GM12801 (cell line): Measurements from ENCODE around the gene AADAT.

Experiments
- CTCF ChIP-seq: IDR thresholded peaks from one replicate; pipeline ENCODE4 v1.5.1; 2011; ENCODE audit warnings: control low read depth; ENCODE audit not compliant: insufficient read length; ENCODE audit errors: extremely low read depth

The AADAT gene

GRCh38 chr4:170059421-170059820, 30.3 kb downstream of the AADAT start:
- TF ChIP-seq CTCF, result no peak

DNA sequence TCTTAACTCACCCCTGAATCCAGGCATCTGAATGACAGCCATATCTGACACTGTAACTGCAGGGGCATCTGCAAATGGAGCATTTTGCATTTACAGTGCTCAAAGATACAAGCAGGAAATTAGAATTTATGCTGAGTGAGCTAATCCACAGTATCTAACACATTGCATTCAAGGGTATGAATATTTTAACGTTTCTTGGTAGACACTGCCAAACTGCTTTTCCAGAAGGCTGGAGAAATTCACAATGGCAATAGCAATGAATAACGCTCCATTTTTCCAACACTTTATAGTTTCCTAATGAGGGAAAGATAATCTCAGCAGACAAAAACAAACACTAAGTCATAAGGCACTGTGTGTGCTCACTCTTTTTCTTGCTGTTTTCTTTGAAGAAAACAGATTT, 30.9 kb downstream of the AADAT start:
- TF ChIP-seq CTCF, result no peak

DNA sequence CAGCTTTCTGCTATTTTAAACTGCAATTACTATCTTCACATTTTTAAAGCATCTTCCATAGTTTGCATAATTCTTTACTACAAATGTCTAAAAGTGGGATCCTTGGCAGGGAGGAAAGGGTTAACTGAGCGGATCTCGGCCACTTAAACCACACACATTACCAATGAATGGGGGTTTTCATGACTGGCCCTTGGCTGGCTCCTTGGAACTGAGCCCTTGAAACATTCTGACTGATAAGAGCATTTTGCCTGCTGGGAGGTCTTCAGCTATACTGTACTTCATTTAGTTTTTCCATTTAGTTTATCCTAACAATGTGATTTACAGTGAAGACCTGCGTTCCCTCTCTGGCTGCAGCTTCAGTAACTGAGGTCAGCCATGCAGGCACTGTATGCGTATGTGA, 31.9 kb downstream of the AADAT start:
- no peak for TF ChIP-seq CTCF

- no peak for TF ChIP-seq CTCF
These were observed 36.8 kb downstream of the AADAT start for GRCh38 chr4:170052919-170053318.

DNA sequence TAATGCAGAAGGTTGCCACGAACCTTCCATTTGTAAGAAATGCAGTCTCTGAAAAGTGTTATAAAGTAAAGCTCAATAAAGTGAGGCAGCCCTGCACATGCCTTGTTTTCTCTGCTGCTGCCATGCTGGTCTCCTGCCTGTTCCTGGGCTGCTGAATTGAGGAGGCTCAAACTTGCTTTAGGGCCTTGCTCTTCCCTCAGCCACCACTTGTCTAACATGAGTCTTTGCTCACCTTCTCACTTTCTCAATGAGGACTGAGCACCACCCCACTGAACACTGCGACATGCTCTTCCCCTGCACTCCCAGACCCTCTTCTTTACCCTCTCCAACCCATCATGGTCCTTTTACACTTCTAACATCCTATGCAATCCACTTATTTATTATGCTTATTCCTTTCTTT, 38.4 kb downstream of the AADAT start:
- no peak for TF ChIP-seq CTCF

DNA sequence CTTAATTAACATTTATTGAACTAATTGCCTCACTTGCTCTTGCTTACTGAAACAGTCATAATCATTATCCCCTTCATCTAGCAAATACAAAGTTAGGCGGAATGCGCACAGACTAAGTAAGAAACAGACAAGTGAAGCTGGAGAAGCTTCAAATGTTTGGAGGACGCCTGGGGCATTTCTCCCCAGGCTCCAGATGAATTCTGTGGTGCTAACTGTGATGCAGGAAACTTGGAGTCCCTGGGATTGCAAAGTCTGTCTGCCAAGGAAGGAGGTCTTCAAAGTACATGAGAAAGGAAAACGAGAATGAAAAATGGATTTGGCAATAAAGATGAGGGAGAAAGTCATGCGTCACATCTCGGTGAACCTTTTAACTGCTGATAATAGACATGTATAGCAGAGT, 40.0 kb downstream of the AADAT start:
- TF ChIP-seq CTCF, result no peak

DNA sequence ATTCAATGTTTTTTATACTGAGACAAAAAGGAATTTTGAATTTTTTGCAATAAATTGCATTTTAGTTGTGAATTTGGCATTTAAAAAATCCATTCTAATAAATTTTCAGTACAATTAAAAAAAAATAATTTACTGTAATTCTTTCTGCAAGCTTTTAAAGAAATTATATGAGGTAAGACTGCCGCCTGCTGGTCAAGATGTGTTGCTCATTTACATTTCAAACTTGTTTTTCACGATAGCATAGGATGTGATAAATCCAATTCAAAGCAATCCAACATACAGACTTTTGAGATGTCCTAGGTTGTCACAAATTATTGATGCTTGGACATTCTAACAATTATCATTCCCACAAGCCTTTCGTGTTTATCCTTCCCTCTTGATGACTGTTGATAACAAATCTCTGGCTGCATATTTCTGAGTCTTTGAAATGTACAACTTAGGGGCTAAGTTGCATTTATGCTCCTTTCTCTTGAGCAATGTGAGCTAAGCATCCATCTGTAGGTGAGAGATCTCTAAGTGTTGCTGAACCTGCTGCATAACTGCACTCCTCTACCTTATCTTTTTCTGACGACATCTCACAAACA, 41.9 kb downstream of the AADAT start:
- TF ChIP-seq CTCF, result peak; percentile 31

GRCh38 chr4:170040031-170040680, 49.6 kb downstream of the AADAT start:
- no peak for TF ChIP-seq CTCF
